ENCODE results near the gene GPM6B. TPM values are rescaled to one million over a fixed set of nuclear protein-coding genes. Genes with fewer than 3 reads are reported as not detected.
A peak's percentile ranks its signal among the peaks of the same experiment; 100 is the strongest.

Gene GPM6B
- total and polyA plus RNA-seq, 2 of the 4 experiments (the other 2 are of a cell fraction) = 4.2 to 5.9 TPM

GRCh38 chrX:13778916-13779315 is 38.0 kb downstream of the GPM6B start:
- no peaks in the 10 kb centered on the region for H3K9me3 ChIP-seq (ENCODE audit: control insufficient read depth, insufficient read depth, low read length)
- CTCF ChIA-PET = no interaction called here
- H3K9ac ChIP-seq (ENCODE audit: low read depth, low read length) = no peak overlapping the region
- TF ChIP-seq MAFK (IDR thresholded peaks at IDR 0.05; ENCODE audit: low read depth, low read length) = no peak
- 0 out of 2 replicates have a peak, but pooled peaks have one; percentile 6 for TF ChIP-seq CTCF (conservative IDR thresholded peaks at IDR 0.05; ENCODE audit: low read depth, low read length)
- H2AK5ac ChIP-seq (ENCODE audit: low read depth, low read length) = no peak overlapping the region
- no peak overlapping the region for H2BK15ac ChIP-seq (ENCODE audit: low read depth, low read length)
- H4K20me1 ChIP-seq (ENCODE audit: insufficient read depth, low read length) = no peaks in the 10 kb centered on the region
- H2AK9ac ChIP-seq (replicated peaks; ENCODE audit: low read depth, low read length, poor library complexity) = no peak overlapping the region
- POLR2A ChIA-PET (ENCODE audit: unreplicated experiment) = no interaction called here
- H4K91ac ChIP-seq (ENCODE audit: insufficient read depth, low read depth, low read length) = no peak overlapping the region
- H2AFZ ChIP-seq (replicated peaks; ENCODE audit: low read length, poor library complexity) = no peak overlapping the region
- H3K56ac ChIP-seq (ENCODE audit: extremely low read depth, insufficient read depth, low read length) = no peak overlapping the region
- dilution Hi-C loops (cut with HindIII; ENCODE audit: low sequenced_read_pairs, unreplicated experiment) (no loop called here), intact Hi-C loops (cut with micrococcal nuclease) (no loop called here), in situ Hi-C loops (cut with MboI; ENCODE audit: low sequenced_read_pairs) (no loop called here)
- no peak overlapping the region for H3K4me2 ChIP-seq (ENCODE audit: low read depth, low read length)
- H4K8ac ChIP-seq (ENCODE audit: low read depth in 2 of 2, low read length in 2 of 2) = no peak overlapping the region
- H3K36me3 ChIP-seq (ENCODE audit: control insufficient read depth, insufficient read depth, low read length) = peaks cover 4% of the 10 kb centered on the region
- WGBS, 2 experiments (ENCODE audit: extremely low coverage in 2 of 2, insufficient read length in 1 of 2) = no CpG with 5 or more reads among the region's 2 CpGs
- no peaks in the 10 kb centered on the region; the same call in 1 of the 2 replicates for H3K4me1 ChIP-seq (ENCODE audit: control insufficient read depth, insufficient read depth, low read length)
- no peak overlapping the region for H3K4me3 ChIP-seq (ENCODE audit: insufficient read depth, low read depth, low read length)
- H2BK120ac ChIP-seq (ENCODE audit: low read depth, low read length) = no peak overlapping the region
- no TSS peak for BruUV-seq (replicated peaks)
- peaks cover 16% of the 10 kb centered on the region for H3K27me3 ChIP-seq (ENCODE audit: control insufficient read depth, insufficient read depth, low read length)
- H4K5ac ChIP-seq (ENCODE audit: low read depth, low read length) = no peak overlapping the region
- H3K4ac ChIP-seq (ENCODE audit: low read depth, low read length) = no peak overlapping the region
- H3K79me1 ChIP-seq (ENCODE audit: low read depth in 1 of 2, low read length in 2 of 2) = no peaks in the 10 kb centered on the region
- H2BK5ac ChIP-seq (ENCODE audit: low read depth, low read length, poor library complexity, severe bottlenecking) = no peak overlapping the region
- H3K23ac ChIP-seq (ENCODE audit: low read depth, low read length) = no peak overlapping the region
- H3K27ac ChIP-seq (ENCODE audit: insufficient read depth, low read length) = no peak overlapping the region
- ATAC-seq (ENCODE audit: low read depth) (peak; percentile 54; the same call in 1 of the 2 replicates), DNase-seq (peak; percentile 74)
- no peak overlapping the region for H3K18ac ChIP-seq (ENCODE audit: low read depth, low read length)
- no peaks in the 10 kb centered on the region; the same call in 1 of the 2 replicates for H3K9me1 ChIP-seq (ENCODE audit: insufficient read depth, low read length)
- H2BK20ac ChIP-seq (ENCODE audit: low read depth, low read length) = no peak overlapping the region
- no peak overlapping the region for H3K14ac ChIP-seq (replicated peaks; ENCODE audit: low read depth, low read length)

Data from IMR-90 (cell line).